ENCODE data around the gene ENOPH1. TPM values are rescaled to one million over a fixed set of nuclear protein-coding genes. Genes with fewer than 3 reads are reported as not detected.

Gene ENOPH1
- polyA plus RNA-seq, 1 donor from 2014 or later = 37.3 TPM

DNA sequence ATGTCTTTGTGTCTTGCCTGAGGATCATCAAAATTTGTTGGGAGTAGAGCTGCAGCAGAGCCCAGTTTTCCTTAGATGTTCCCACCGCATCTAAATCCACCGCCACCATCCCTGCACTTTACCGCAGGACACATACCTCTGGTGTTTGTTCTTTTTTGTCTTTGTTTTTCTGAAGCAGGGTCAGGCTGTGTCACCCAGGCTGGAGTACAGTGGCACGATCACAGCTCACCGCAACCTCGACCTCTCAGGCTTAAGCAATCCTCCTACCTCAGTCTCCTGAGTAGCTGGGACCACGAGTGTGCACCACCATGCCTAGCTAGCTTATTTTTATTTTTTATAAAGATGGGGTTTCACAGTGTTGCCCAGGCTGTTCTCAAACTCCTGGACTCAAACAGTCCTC is 4.6 kb downstream of the ENOPH1 start:
- H3K4me3 Mint-ChIP-seq = no peak overlapping the region
- peaks cover 33 to 44% (median 34%) of the 10 kb centered on the region in 3 donors for H3K4me1 Mint-ChIP-seq
- H3K27me3 Mint-ChIP-seq = no peaks in the 10 kb centered on the region
- H3K27ac Mint-ChIP-seq = peak overlapping the region in 1 of 3 donors; percentile 35
- H3K9me3 Mint-ChIP-seq = no peaks in the 10 kb centered on the region
- no peaks in the 10 kb centered on the region for H3K36me3 Mint-ChIP-seq

DNA sequence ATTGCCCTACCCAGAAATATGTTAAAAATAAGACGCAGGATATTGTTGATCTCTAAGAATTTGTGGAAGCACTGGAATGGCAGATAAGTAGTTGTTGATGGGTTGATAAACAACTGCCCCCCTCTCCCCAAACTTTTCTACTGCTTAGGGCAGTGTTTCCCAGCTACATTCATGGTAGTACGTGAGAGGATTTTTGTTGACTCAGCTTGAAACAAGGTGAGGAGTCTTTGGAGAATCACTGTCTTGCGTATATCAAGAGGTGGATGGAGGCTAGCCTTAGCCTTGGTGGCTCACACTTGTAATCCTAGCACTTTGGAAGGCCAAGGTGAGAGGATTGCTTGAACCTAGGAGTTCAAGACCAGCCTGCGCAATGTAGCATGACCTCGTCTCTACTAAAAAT is 5.7 kb downstream of the ENOPH1 start:
- no peaks in the 10 kb centered on the region for H3K27me3 Mint-ChIP-seq
- H3K4me3 Mint-ChIP-seq = no peak overlapping the region
- peaks cover 2% of the 10 kb centered on the region for H3K36me3 Mint-ChIP-seq
- H3K4me1 Mint-ChIP-seq = peaks cover 31 to 45% (median 38%) of the 10 kb centered on the region in 3 donors
- H3K9me3 Mint-ChIP-seq = no peaks in the 10 kb centered on the region
- H3K27ac Mint-ChIP-seq = peak overlapping the region in 1 of 3 donors; percentile 32

DNA sequence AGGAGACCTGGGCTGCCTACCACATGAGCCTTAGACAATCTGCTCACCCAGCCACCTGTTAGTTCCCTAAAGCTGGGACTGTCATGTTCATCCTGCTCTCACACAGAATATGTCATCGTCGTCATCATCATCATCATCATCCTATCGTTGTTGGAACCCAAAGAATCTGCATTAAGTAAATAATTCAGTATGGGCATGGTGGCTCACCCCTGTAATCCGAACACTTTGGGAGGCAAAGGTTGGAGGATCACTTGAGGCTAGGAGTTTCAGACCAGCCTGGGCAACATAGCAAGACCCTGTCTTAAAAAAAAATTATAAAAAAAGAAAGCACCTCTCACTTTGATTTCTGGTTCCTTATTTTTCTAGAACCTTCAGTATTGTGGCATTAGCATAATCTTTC is 6.4 kb downstream of the ENOPH1 start:
- Mint-ChIP-seq H3K36me3 (peaks cover 2% of the 10 kb centered on the region), H3K27me3 (no peaks in the 10 kb centered on the region), H3K4me3 (peak overlapping the region in 1 of 4 donors; percentile 1), H3K27ac (no peak overlapping the region), H3K4me1 (peaks cover 29 to 45% (median 37%) of the 10 kb centered on the region in 3 donors), H3K9me3 (no peaks in the 10 kb centered on the region)

DNA sequence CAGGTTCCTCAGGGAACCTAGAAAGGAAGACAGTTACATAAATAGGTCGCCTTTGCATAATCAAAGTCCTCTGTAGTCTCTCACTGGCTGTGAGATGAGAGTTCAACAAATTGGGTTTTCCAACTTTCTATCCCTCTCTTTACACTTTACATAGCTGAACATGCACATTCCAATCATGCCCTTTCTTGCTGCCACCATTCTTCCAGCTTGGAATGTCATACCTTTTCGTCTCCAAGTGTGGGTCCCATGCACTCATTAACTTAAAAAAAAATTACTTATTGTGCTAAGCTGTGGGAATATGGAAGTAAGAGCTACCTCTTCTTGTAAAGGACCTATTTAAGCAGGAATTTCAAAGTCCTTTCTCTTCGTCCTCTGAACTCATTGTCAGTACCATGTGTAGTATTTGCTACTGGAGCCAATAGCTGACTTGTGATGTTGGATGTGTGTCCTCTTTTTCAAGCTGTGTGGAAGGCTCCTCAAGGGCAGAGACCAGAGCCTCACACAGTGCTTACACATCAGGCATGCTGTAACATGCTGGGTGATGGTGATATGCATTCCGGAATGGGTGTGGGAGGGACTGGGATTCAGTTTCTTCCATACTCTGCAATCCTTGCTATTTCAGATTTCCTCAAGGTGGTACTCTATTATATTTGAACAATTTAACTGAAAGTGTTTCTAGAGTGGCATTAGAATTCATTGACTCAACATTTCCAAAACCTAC is 7.1 kb downstream of the ENOPH1 start:
- Mint-ChIP-seq H3K4me3 (no peak overlapping the region), H3K27ac (no peak overlapping the region), H3K4me1 (peaks cover 29 to 46% (median 36%) of the 10 kb centered on the region in 3 donors), H3K36me3 (peaks cover 2% of the 10 kb centered on the region), H3K27me3 (no peaks in the 10 kb centered on the region), H3K9me3 (no peaks in the 10 kb centered on the region)

DNA sequence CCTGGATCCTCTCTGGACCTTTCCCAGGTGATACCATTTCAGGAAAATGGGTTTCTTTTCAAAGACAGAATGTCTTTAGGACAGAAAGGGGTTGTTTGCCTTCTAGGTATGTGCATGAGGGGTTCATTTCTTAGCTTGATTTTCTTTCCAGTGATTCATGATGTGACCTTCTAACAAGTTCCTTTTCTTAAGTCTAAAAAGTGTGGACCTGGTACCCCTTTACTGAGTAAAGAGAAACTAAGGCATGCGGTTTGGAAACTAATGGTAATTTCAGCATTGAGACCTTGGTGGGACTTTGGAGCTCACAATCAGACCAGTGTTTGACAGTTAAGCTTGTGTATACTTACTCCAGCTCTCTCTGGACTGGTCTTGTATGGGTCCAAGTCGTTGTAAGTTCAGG is 8.7 kb downstream of the ENOPH1 start:
- peaks cover 2% of the 10 kb centered on the region for H3K36me3 Mint-ChIP-seq
- H3K9me3 Mint-ChIP-seq = no peaks in the 10 kb centered on the region
- no peak overlapping the region for H3K27ac Mint-ChIP-seq
- H3K4me3 Mint-ChIP-seq = no peak overlapping the region
- peaks cover 29 to 37% (median 30%) of the 10 kb centered on the region in 3 donors for H3K4me1 Mint-ChIP-seq
- H3K27me3 Mint-ChIP-seq = no peaks in the 10 kb centered on the region

DNA sequence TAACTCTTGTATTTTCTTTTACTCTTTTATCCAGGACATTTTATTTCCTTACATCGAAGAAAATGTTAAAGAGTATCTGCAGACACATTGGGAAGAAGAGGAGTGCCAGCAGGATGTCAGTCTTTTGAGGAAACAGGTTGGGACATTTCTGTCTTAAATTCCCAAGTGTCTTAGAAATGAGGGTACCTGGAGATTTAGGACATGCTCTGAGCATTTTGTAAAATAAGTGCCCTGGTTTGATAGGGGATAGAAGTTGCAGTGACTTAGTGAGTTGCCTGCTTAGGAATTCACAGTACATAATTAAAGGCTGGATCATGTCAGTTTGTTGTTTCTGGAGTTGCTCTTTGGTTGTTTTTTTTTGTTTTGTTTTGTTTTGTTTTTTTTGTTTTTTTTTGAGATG is 17.5 kb downstream of the ENOPH1 start:
- Mint-ChIP-seq H3K27ac (peak overlapping the region in 1 of 3 donors; percentile 24), H3K36me3 (peaks cover 10% of the 10 kb centered on the region), H3K27me3 (no peaks in the 10 kb centered on the region), H3K4me3 (no peak overlapping the region), H3K4me1 (peaks cover 0 to 6% (median 4%) of the 10 kb centered on the region in 3 donors), H3K9me3 (no peaks in the 10 kb centered on the region)

DNA sequence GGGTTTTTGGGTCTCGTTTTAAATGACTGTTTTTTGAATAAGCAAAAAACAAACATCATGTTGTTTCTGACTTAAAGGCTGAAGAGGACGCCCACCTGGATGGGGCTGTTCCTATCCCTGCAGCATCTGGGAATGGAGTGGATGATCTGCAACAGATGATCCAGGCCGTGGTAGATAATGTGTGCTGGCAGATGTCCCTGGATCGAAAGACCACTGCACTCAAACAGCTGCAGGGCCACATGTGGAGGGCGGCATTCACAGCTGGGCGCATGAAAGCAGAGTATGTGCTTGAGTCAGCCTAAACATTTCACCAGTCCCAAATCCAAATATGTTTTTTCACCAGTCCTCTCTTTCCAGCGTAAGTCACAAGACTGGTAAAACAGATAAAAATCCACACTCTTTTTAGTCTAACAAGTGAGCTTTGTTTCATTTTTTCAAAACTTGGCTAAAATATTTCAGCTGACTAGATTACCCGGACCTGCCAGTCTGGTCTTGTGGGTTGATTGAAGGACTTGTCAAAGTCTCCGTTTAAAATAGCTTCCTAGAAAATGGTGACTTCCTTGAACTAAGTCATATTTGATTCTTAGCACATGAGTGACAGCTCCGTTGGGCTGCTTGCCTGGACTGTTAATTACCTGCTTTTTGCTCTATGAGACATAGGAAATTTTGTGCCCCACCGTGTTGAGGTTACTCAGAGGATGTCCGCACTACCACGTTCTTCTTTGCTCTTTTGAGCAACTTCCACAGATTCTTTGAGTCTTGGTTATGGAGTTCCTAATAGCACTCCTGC is 20.8 kb downstream of the ENOPH1 start:
- H3K4me3 Mint-ChIP-seq = no peak overlapping the region
- H3K27ac Mint-ChIP-seq = no peak overlapping the region
- peaks cover 0 to 6% (median 2%) of the 10 kb centered on the region in 3 donors for H3K4me1 Mint-ChIP-seq
- no peaks in the 10 kb centered on the region for H3K27me3 Mint-ChIP-seq
- no peaks in the 10 kb centered on the region for H3K9me3 Mint-ChIP-seq
- peaks cover 10% of the 10 kb centered on the region for H3K36me3 Mint-ChIP-seq

DNA sequence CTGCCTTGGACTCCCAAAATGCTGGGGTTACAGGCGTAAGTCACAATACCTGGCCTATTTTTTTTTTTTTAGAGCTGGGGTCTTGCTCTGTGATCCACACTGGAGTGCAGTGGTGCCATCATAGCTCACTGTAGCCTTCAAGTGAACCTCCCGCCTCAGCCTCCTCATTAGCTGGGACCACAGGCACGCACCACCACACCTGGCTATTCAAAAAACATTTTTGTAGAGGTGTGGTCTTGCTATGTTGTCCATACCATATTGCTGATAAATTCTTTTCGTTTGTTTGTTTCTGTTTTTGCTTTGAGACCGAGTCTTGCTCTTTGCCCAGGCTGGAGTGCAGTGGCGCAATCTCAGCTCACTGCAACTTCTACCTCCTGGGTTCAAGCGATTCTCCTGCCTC is 21.6 kb downstream of the ENOPH1 start:
- Mint-ChIP-seq H3K4me1 (peaks cover 0 to 4% (median 2%) of the 10 kb centered on the region in 3 donors), H3K27me3 (no peaks in the 10 kb centered on the region), H3K4me3 (no peak overlapping the region), H3K27ac (no peak overlapping the region), H3K36me3 (peaks cover 10% of the 10 kb centered on the region), H3K9me3 (no peaks in the 10 kb centered on the region)

DNA sequence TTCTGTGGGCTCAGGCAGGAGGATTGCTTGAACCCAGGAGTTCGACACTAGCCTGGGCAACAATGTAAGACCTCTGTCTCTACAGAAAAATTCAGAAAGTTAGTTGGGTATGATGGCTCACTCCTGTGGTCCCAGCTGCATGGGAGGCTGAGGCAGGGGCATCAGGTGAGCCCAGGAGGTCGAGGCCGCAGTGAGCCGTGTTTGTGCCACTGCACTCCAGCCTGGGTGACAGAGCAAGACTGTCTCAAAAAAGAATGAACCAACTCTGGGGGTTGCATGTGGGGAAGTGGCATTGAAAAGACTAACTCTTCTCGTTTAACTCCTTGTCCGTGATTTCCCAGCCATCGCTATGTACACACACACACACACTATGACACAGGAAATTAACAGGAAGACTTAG is 26.9 kb downstream of the ENOPH1 start:
- Mint-ChIP-seq H3K4me1 (peaks cover 0 to 2% (median 0%) of the 10 kb centered on the region in 3 donors), H3K36me3 (no peaks in the 10 kb centered on the region), H3K27ac (no peak overlapping the region), H3K9me3 (no peaks in the 10 kb centered on the region), H3K4me3 (no peak overlapping the region), H3K27me3 (no peaks in the 10 kb centered on the region)

DNA sequence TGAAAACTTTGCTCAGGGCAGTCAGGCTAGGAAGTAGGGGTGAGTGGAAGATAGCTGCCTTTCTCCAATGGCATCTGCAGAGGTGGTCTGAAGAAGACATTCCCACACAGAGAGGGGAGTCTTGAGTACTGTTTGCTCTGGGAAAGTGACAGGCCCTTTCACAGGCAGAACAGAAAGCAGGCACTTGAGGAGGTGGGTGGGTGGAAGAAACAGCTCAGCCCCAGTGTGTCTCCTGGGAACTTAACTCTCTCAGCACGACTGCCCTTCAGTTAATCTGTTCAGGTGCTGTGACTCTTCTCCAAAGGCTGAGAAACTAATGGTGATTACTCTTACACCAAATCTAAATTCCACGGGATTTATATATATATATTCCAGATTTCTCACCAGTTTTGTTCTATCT is 28.3 kb downstream of the ENOPH1 start:
- Mint-ChIP-seq H3K27me3 (no peaks in the 10 kb centered on the region), H3K27ac (no peak overlapping the region), H3K4me3 (no peak overlapping the region), H3K4me1 (peaks cover 7 to 10% (median 9%) of the 10 kb centered on the region in 3 donors), H3K36me3 (no peaks in the 10 kb centered on the region), H3K9me3 (no peaks in the 10 kb centered on the region)

DNA sequence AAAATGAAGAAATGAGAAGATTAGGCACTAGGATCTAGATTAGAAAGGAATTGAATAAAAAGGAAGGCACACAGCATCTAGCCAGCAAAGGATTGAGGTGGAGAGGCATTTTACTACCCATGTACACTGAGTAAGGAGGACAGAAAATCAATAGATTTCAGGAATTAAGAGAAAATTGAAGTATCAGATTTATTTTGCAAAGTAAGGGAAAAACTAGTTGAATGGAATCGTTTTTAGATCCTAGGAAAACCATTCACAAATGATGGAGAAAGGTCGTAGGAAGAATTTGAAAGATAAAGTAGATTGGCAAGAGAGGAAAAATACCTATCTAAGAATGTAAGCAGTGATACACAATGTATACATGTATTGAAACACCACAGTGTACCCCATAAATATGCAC is 31.3 kb downstream of the ENOPH1 start:
- peak overlapping the region in 1 of 3 donors; percentile 67 for H3K27ac Mint-ChIP-seq
- H3K4me3 Mint-ChIP-seq = no peak overlapping the region
- H3K36me3 Mint-ChIP-seq = no peaks in the 10 kb centered on the region
- peaks cover 23 to 33% (median 25%) of the 10 kb centered on the region in 3 donors for H3K4me1 Mint-ChIP-seq
- no peaks in the 10 kb centered on the region for H3K27me3 Mint-ChIP-seq
- H3K9me3 Mint-ChIP-seq = no peaks in the 10 kb centered on the region

DNA sequence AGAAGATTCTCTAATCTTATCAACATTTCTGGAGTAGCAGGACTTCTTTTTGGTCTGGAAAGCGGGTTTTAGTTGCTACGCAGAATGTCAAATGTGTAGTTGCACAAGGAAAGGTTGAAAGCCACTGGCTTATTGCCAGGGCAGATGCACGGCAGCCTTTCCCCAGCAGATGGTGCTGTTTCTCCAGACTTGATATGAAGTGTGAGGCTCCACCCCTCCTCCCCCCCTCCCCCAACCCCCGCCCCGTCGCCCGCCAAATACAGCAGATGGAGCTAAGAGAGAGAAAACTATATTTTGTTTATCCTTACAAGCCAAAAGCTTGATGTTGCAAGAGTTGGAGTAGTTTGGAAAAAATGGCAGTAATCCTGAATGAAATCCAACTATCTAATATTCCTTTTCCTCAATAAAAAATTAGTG is 32.0 kb downstream of the ENOPH1 start:
- H3K4me1 Mint-ChIP-seq = peaks cover 23 to 33% (median 25%) of the 10 kb centered on the region in 3 donors
- H3K36me3 Mint-ChIP-seq = no peaks in the 10 kb centered on the region
- no peaks in the 10 kb centered on the region for H3K9me3 Mint-ChIP-seq
- no peak overlapping the region for H3K4me3 Mint-ChIP-seq
- H3K27ac Mint-ChIP-seq = peak overlapping the region in 2 of 3 donors; percentile 48 to 67
- no peaks in the 10 kb centered on the region for H3K27me3 Mint-ChIP-seq

DNA sequence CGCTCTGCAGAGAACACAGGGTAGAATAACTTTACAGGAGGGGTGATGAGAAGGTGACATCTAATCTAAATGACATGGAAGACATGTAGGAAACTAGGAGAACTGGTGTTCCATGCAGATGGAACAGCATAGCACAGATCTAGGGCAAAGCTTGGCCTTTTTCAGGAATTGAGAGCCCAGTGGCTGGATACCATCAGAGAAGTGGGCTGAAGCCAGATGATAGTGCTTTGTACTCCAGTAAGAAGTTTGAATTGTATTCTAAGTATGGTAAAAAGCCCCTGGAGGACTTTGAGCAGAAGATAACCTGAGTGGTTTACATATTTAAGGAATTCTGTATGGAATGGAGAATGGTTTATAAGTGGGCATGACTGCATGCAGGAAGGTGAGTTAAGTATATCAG is 32.8 kb downstream of the ENOPH1 start:
- peaks cover 23 to 33% (median 25%) of the 10 kb centered on the region in 3 donors for H3K4me1 Mint-ChIP-seq
- no peaks in the 10 kb centered on the region for H3K9me3 Mint-ChIP-seq
- H3K27ac Mint-ChIP-seq = no peak overlapping the region
- H3K4me3 Mint-ChIP-seq = no peak overlapping the region
- H3K36me3 Mint-ChIP-seq = no peaks in the 10 kb centered on the region
- H3K27me3 Mint-ChIP-seq = no peaks in the 10 kb centered on the region

DNA sequence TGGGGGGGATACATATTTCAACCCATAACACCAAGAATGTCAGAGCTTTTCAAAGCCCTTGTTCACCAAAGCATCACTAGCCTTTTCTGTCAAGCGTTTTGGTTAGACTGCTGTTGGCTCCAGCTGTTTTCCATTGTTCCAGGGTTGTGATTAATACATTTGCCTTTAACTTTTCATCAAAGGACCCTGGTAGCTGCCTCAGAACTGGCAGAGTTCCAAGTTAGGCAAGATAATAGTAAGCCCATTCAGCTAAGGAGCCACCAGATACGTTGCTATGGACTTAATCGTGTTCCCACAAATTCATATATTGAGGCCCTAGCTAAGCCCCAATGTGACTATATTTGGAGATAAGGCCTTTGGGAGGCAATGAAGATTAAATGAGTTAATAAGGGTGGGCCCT is 37.1 kb downstream of the ENOPH1 start:
- H3K36me3 Mint-ChIP-seq = no peaks in the 10 kb centered on the region
- peaks cover 0 to 1% (median 0%) of the 10 kb centered on the region in 3 donors for H3K9me3 Mint-ChIP-seq
- H3K27ac Mint-ChIP-seq = no peak overlapping the region
- no peak overlapping the region for H3K4me3 Mint-ChIP-seq
- H3K27me3 Mint-ChIP-seq = no peaks in the 10 kb centered on the region
- H3K4me1 Mint-ChIP-seq = peaks cover 22 to 33% (median 25%) of the 10 kb centered on the region in 3 donors

DNA sequence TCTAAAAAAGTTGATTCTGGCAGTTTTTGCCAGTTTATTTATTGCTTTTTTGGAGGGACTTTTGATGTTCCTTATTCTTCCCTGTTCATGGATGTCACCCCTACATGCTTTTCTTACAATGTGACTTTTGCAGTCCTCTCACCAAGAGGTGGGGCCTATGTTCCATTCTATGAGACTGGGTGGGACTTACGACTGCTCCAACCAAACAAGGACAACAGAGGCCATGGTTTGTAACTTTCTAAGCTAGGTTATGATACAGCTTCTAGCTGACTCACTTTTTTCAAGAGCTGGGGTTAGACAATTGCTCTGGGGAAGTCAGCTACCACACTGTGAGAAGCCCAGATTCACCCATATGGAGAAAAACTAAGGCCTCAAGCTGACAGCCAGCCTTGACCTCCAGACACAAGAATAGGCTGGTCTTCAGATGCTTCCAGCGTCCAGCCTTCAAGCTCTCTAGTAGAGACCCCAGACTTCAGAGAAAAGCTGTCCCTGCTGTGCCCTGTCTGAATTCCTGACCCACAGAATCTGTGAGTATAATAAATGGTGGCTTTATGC is 39.5 kb downstream of the ENOPH1 start:
- Mint-ChIP-seq H3K9me3 (peaks cover 0 to 1% (median 0%) of the 10 kb centered on the region in 3 donors), H3K27ac (no peak overlapping the region), H3K36me3 (peaks cover 2% of the 10 kb centered on the region), H3K4me3 (no peak overlapping the region), H3K27me3 (no peaks in the 10 kb centered on the region), H3K4me1 (peaks cover 5 to 13% (median 5%) of the 10 kb centered on the region in 3 donors)

Data from IgD-negative memory B cell (primary cell).